OCI-LY7 (cell line): ENCODE data around the gene HES7.

Source experiments
- EZH2phosphoT487 ChIP-seq: fragments of 200-600 bp; sonication (generic); IDR thresholded peaks from 2 replicates; pipeline ENCODE4 v1.6.1; 2018; ENCODE audit warnings: low read depth, borderline replicate concordance, mild to moderate bottlenecking, mixed run types, antibody characterized with exemption, low read length, moderate library complexity, mixed read lengths
- TF ChIP-seq, protein P1 (sequence below): fragments of 200-600 bp; sonication (generic); conservative IDR thresholded peaks from 2 replicates; pipeline ENCODE4 v1.5.1; 2014; ENCODE audit warnings: mild to moderate bottlenecking, antibody characterized with exemption, low read length, moderate library complexity, mixed read lengths

DNA sequence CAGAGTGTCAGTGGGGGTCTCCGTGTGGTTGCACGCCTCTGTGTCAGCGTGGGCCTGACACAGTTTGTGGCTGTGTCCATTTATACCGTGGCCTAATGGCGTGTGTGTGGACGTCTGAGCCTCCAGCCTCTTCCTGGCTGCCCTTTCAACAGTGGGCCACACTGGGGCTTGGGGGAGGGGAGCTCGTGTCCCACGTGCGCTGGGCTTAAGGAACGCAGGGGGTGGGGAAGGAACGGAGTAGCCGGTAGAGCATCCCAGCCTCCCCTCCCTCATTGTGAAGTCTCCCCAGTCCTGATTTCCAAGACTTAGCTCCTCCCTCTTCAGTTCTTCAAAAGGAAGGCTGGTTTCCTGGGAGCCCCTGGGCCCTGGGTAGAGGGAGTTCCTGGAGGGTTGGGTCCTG, 9.5 kb upstream of the HES7 start:
- TF ChIP-seq, protein P1, sequence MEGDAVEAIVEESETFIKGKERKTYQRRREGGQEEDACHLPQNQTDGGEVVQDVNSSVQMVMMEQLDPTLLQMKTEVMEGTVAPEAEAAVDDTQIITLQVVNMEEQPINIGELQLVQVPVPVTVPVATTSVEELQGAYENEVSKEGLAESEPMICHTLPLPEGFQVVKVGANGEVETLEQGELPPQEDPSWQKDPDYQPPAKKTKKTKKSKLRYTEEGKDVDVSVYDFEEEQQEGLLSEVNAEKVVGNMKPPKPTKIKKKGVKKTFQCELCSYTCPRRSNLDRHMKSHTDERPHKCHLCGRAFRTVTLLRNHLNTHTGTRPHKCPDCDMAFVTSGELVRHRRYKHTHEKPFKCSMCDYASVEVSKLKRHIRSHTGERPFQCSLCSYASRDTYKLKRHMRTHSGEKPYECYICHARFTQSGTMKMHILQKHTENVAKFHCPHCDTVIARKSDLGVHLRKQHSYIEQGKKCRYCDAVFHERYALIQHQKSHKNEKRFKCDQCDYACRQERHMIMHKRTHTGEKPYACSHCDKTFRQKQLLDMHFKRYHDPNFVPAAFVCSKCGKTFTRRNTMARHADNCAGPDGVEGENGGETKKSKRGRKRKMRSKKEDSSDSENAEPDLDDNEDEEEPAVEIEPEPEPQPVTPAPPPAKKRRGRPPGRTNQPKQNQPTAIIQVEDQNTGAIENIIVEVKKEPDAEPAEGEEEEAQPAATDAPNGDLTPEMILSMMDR, result no peak
- no peak for TF ChIP-seq EZH2phosphoT487
